Naive B cell (primary cell): Measurements from ENCODE around the gene HAND2. TPM values are rescaled to one million over a fixed set of nuclear protein-coding genes. Genes with fewer than 3 reads are reported as not detected.
A peak's percentile ranks its signal among the peaks of the same experiment; 100 is the strongest.

Experiments
- ATAC-seq, 2 donors: fragments of 150-1000 bp; cut with Tn5 transposase; 2 replicates each; pipeline ENCODE4 v1.10.0; 2021; ENCODE audit warnings: low read depth in 2 of 2, mild to moderate bottlenecking in 2 of 2, moderate library complexity in 2 of 2
- DNase-seq: peaks from one replicate; pipeline ENCODE4 v3.0.0; 2022
- H3K27ac Mint-ChIP-seq, 6 donors: one replicate each; pipeline ENCODE4 v1.8.0; 2020 to 2022; ENCODE audit warnings: mild to moderate bottlenecking in 6 of 6, mixed read lengths in 6 of 6, moderate library complexity in 5 of 6, inconsistent platforms in 2 of 6
- H3K27me3 Mint-ChIP-seq, 3 donors: one replicate each; pipeline ENCODE4 v1.8.0; 2021 to 2022; ENCODE audit warnings: mixed read lengths in 3 of 3, mild to moderate bottlenecking in 1 of 3
- H3K36me3 Mint-ChIP-seq, 2 donors: one replicate each; pipeline ENCODE4 v1.8.0; 2020 to 2022; ENCODE audit warnings: mixed read lengths in 2 of 2, inconsistent platforms in 1 of 2, mild to moderate bottlenecking in 1 of 2
- H3K4me1 Mint-ChIP-seq, 3 donors: one replicate each; pipeline ENCODE4 v1.8.0; 2020 to 2022; ENCODE audit warnings: mixed read lengths in 3 of 3, inconsistent platforms in 1 of 3, mild to moderate bottlenecking in 1 of 3, moderate library complexity in 1 of 3
- H3K4me3 Mint-ChIP-seq, 8 donors: one replicate each; pipeline ENCODE4 v1.8.0; 2020 to 2022; ENCODE audit warnings: mild to moderate bottlenecking in 8 of 8, mixed read lengths in 8 of 8, moderate library complexity in 8 of 8, inconsistent platforms in 2 of 8
- H3K9me3 Mint-ChIP-seq, 7 donors: one replicate each; pipeline ENCODE4 v1.8.0; 2020 to 2022; ENCODE audit warnings: mixed read lengths in 7 of 7, mild to moderate bottlenecking in 5 of 7, inconsistent platforms in 2 of 7, moderate library complexity in 1 of 7
- polyA plus RNA-seq, 6 donors: library from polyadenylated mRNA; unstranded; fragments of 300-500 nt; fragmentation: Illumina TruSeq; gene quantifications; one replicate each; pipeline ENCODE4 v1.2.3, GENCODE V29; 2021; ENCODE audit warnings: low read depth in 6 of 6

Gene HAND2
- polyA plus RNA-seq, 6 donors from 2014 or later: not detected

- DNase-seq (no peak), ATAC-seq (no peak)
- no peak overlapping the region for H3K4me3 Mint-ChIP-seq
- H3K9me3 Mint-ChIP-seq: peaks cover 4 to 63% (median 33%) of the 10 kb centered on the region in 7 donors
- peaks cover 7 to 32% of the 10 kb centered on the region in 2 donors for H3K36me3 Mint-ChIP-seq
- H3K27ac Mint-ChIP-seq: no peak overlapping the region
- H3K27me3 Mint-ChIP-seq: peaks cover 84 to 97% (median 88%) of the 10 kb centered on the region in 3 donors
- peaks cover 19 to 29% (median 27%) of the 10 kb centered on the region in 3 donors for H3K4me1 Mint-ChIP-seq
Measured at GRCh38 chr4:173511787-173512361, 18.2 kb downstream of the HAND2 start.

GRCh38 chr4:173509036-173510001 lies 20.7 kb downstream of the HAND2 start:
- H3K27ac Mint-ChIP-seq: peak overlapping the region in 3 of 6 donors; percentile 61 to 81 (median 73)
- H3K36me3 Mint-ChIP-seq: peaks cover 3 to 9% of the 10 kb centered on the region in 2 donors
- peaks cover 27 to 44% (median 41%) of the 10 kb centered on the region in 3 donors for H3K4me1 Mint-ChIP-seq
- peaks cover 84 to 97% (median 89%) of the 10 kb centered on the region in 3 donors for H3K27me3 Mint-ChIP-seq
- H3K4me3 Mint-ChIP-seq: peak overlapping the region; percentile 78 to 89 (median 82)
- peaks cover 0 to 41% (median 31%) of the 10 kb centered on the region in 7 donors for H3K9me3 Mint-ChIP-seq
- no peak for DNase-seq
- ATAC-seq: no peak

GRCh38 chr4:173508386-173509035 lies 21.5 kb downstream of the HAND2 start:
- Mint-ChIP-seq H3K9me3 (peaks cover 0 to 41% (median 31%) of the 10 kb centered on the region in 7 donors), H3K27me3 (peaks cover 86 to 96% (median 91%) of the 10 kb centered on the region in 3 donors), H3K36me3 (peaks cover 3 to 9% of the 10 kb centered on the region in 2 donors), H3K4me3 (peak overlapping the region; percentile 75 to 89 (median 82)), H3K27ac (peak overlapping the region in 2 of 6 donors; percentile 73 to 81), H3K4me1 (peaks cover 27 to 44% (median 41%) of the 10 kb centered on the region in 3 donors)
- DNase-seq: no peak
- no peak for ATAC-seq

- ATAC-seq (no peak), DNase-seq (no peak)
- Mint-ChIP-seq H3K27ac (peak overlapping the region in 4 of 6 donors; percentile 68 to 85 (median 82)), H3K4me1 (peaks cover 27 to 45% (median 41%) of the 10 kb centered on the region in 3 donors), H3K36me3 (peaks cover 3 to 9% of the 10 kb centered on the region in 2 donors), H3K9me3 (peaks cover 0 to 46% (median 28%) of the 10 kb centered on the region in 7 donors), H3K4me3 (peak overlapping the region; percentile 71 to 88 (median 80)), H3K27me3 (peaks cover 87 to 96% (median 91%) of the 10 kb centered on the region in 3 donors)
Measured at GRCh38 chr4:173507471-173508385, 22.3 kb downstream of the HAND2 start.

- DNase-seq (no peak), ATAC-seq (peak; percentile 35 to 42)
- H3K9me3 Mint-ChIP-seq: peaks cover 0 to 41% (median 29%) of the 10 kb centered on the region in 7 donors
- peaks cover 27 to 53% (median 42%) of the 10 kb centered on the region in 3 donors for H3K4me1 Mint-ChIP-seq
- peak overlapping the region; percentile 28 to 87 (median 82) for H3K4me3 Mint-ChIP-seq
- peak overlapping the region in 1 of 6 donors; percentile 51 for H3K27ac Mint-ChIP-seq
- peaks cover 3 to 9% of the 10 kb centered on the region in 2 donors for H3K36me3 Mint-ChIP-seq
- H3K27me3 Mint-ChIP-seq: peaks cover 86 to 93% (median 87%) of the 10 kb centered on the region in 3 donors
Measured at GRCh38 chr4:173506597-173507211, 23.3 kb downstream of the HAND2 start.

GRCh38 chr4:173505924-173506518 lies 24.0 kb downstream of the HAND2 start:
- Mint-ChIP-seq H3K27ac (peak overlapping the region in 1 of 6 donors; percentile 47), H3K9me3 (peaks cover 0 to 44% (median 32%) of the 10 kb centered on the region in 7 donors), H3K27me3 (peaks cover 86 to 94% (median 88%) of the 10 kb centered on the region in 3 donors), H3K4me1 (peaks cover 27 to 60% (median 49%) of the 10 kb centered on the region in 3 donors), H3K36me3 (peaks cover 3 to 9% of the 10 kb centered on the region in 2 donors), H3K4me3 (peak overlapping the region; percentile 9 to 84 (median 75))
- ATAC-seq: peak in 1 of 2 donors; percentile 31
- no peak for DNase-seq

GRCh38 chr4:173504181-173504503 lies 25.9 kb downstream of the HAND2 start:
- no peak for ATAC-seq
- Mint-ChIP-seq H3K27ac (no peak overlapping the region), H3K27me3 (peaks cover 77 to 90% (median 88%) of the 10 kb centered on the region in 3 donors), H3K4me1 (peaks cover 30 to 67% (median 56%) of the 10 kb centered on the region in 3 donors), H3K9me3 (peaks cover 0 to 48% (median 29%) of the 10 kb centered on the region in 7 donors), H3K4me3 (no peak overlapping the region), H3K36me3 (peaks cover 3 to 19% of the 10 kb centered on the region in 2 donors)
- DNase-seq: no peak

- ATAC-seq (no peak), DNase-seq (no peak)
- Mint-ChIP-seq H3K36me3 (peaks cover 3 to 20% of the 10 kb centered on the region in 2 donors), H3K4me1 (peaks cover 25 to 62% (median 51%) of the 10 kb centered on the region in 3 donors), H3K27me3 (peaks cover 74 to 85% (median 84%) of the 10 kb centered on the region in 3 donors), H3K9me3 (peaks cover 0 to 45% (median 25%) of the 10 kb centered on the region in 7 donors), H3K4me3 (peak overlapping the region in 2 of 8 donors; percentile 45 to 72), H3K27ac (no peak overlapping the region)
Measured at GRCh38 chr4:173503330-173504180, 26.5 kb downstream of the HAND2 start.

GRCh38 chr4:173502282-173502681 lies 27.7 kb downstream of the HAND2 start:
- H3K9me3 Mint-ChIP-seq: peaks cover 0 to 42% (median 25%) of the 10 kb centered on the region in 7 donors
- H3K27ac Mint-ChIP-seq: no peak overlapping the region
- H3K4me1 Mint-ChIP-seq: peaks cover 21 to 60% (median 46%) of the 10 kb centered on the region in 3 donors
- DNase-seq (no peak), ATAC-seq (no peak)
- peaks cover 3 to 13% of the 10 kb centered on the region in 2 donors for H3K36me3 Mint-ChIP-seq
- H3K4me3 Mint-ChIP-seq: peak overlapping the region in 4 of 8 donors; percentile 35 to 82 (median 50)
- peaks cover 70 to 73% (median 71%) of the 10 kb centered on the region in 3 donors for H3K27me3 Mint-ChIP-seq

GRCh38 chr4:173501592-173502150 lies 28.4 kb downstream of the HAND2 start:
- H3K9me3 Mint-ChIP-seq: peaks cover 0 to 43% (median 25%) of the 10 kb centered on the region in 7 donors
- ATAC-seq: no peak
- H3K4me3 Mint-ChIP-seq: peak overlapping the region; percentile 60 to 90 (median 82)

More at GRCh38 chr4:173501592-173502150, 28.4 kb downstream of the HAND2 start:
- H3K27ac Mint-ChIP-seq: peak overlapping the region in 2 of 6 donors; percentile 56
- H3K36me3 Mint-ChIP-seq: peaks cover 3 to 10% of the 10 kb centered on the region in 2 donors
- DNase-seq: no peak
- peaks cover 20 to 57% (median 40%) of the 10 kb centered on the region in 3 donors for H3K4me1 Mint-ChIP-seq
- H3K27me3 Mint-ChIP-seq: peaks cover 65 to 73% (median 65%) of the 10 kb centered on the region in 3 donors
